ENCODE data around the gene VAC14. TPM values are rescaled to one million over a fixed set of nuclear protein-coding genes. Genes with fewer than 3 reads are reported as not detected.
A peak's percentile ranks its signal among the peaks of the same experiment; 100 is the strongest.
"Not testable (repeated sequence)": the region's sequence is repeated elsewhere in the genome, so short reads cannot be mapped to it uniquely, and the experiment has no call there.

Gene VAC14
- total RNA-seq, 4 donors from 2014 or later = 44.0 to 106 (median 64.5) TPM

DNA sequence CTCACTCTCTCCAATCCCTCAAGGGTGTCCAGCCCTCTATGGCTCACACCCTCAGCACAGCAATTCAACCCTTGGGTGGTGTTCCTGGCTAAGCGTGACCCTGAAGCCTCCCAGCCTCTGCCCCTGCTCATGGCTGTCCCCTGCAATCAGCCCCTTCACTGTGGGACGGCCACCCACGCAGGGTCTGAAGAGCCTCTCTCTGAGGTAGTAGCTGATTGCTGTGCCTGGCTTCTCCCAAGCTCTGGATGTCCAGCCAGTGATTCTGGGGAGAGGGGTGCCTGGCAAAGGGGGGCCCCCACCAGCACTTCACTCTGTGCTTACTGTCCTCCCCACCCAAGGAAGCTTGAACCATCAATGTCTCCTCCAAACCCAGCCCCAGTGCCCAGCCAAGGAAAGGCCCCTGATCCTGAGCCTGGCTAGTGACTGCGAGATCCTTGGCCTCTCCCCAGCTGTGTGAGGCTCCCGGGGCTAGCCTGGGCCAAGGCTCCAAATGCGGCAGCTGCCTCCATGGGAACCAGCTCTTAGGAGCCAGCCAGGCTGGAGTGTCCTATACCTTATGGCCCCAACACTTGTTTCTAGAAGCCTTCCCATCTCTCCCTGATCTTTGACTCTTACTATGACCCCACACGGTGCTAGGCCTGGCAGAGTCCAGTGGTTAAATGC lies 125.0 kb downstream of the VAC14 start:
- Histone ChIP-seq H3K4me3 (no peak overlapping the region), H3K27me3 (no peaks in the 10 kb centered on the region), H3K27ac (no peak overlapping the region), H3K36me3 (peaks cover 0 to 57% (median 0%) of the 10 kb centered on the region in 3 donors), H3K9me3 (no peaks in the 10 kb centered on the region), H3K4me1 (peaks cover 0 to 9% (median 0%) of the 10 kb centered on the region in 4 donors)
- TF ChIP-seq POLR2A (IDR thresholded peaks at IDR 0.05) = no peak
- TF ChIP-seq, protein P1, sequence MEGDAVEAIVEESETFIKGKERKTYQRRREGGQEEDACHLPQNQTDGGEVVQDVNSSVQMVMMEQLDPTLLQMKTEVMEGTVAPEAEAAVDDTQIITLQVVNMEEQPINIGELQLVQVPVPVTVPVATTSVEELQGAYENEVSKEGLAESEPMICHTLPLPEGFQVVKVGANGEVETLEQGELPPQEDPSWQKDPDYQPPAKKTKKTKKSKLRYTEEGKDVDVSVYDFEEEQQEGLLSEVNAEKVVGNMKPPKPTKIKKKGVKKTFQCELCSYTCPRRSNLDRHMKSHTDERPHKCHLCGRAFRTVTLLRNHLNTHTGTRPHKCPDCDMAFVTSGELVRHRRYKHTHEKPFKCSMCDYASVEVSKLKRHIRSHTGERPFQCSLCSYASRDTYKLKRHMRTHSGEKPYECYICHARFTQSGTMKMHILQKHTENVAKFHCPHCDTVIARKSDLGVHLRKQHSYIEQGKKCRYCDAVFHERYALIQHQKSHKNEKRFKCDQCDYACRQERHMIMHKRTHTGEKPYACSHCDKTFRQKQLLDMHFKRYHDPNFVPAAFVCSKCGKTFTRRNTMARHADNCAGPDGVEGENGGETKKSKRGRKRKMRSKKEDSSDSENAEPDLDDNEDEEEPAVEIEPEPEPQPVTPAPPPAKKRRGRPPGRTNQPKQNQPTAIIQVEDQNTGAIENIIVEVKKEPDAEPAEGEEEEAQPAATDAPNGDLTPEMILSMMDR (IDR thresholded peaks at IDR 0.05) = no peak
- no peak for DNase-seq

DNA sequence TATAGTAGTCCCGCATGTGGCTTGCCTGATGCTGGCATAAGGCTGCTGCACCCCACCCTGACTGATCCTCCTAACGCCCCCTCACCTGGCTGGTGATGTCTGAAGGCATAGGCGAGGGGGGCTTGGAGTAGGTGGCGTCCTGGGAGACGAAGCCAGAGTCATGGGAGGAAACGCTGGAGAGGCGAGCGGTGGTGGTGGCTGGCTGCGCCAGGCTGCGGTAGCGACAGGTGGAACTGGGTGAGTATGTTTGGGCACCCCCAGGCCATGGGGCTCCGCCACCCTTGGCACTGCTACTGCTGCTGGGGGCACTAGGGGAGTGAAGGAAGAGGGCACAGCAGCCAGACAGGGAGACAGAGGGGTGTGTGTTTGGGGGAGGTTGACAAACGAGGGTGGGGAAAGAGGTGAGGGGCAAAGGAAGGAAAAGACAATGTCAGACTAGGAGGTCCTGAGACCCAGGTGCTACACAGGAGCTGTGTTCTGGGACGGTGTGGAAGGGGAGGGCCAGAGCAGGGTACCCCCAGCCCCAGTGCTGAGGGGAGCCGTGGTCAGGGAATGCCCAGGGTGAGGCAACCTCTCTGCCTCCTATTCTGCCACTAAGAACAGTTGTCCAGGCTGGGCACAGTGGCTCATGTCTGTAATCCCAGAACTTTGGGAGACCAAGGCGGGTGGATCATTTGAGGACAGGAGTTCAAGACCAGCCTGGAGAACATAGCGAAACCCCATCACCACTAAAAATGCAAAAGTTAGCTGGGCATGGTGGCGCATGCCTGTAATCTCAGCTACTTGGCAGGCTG lies 126.5 kb downstream of the VAC14 start:
- Histone ChIP-seq H3K4me1 (no peaks in the 10 kb centered on the region), H3K36me3 (peaks cover 0 to 65% (median 0%) of the 10 kb centered on the region in 3 donors), H3K27ac (no peak overlapping the region), H3K4me3 (no peak overlapping the region), H3K27me3 (no peaks in the 10 kb centered on the region), H3K9me3 (no peaks in the 10 kb centered on the region)
- DNase-seq = no peak
- no peak for TF ChIP-seq POLR2A (IDR thresholded peaks at IDR 0.05)
- TF ChIP-seq, protein P1 (IDR thresholded peaks at IDR 0.05) = no peak

DNA sequence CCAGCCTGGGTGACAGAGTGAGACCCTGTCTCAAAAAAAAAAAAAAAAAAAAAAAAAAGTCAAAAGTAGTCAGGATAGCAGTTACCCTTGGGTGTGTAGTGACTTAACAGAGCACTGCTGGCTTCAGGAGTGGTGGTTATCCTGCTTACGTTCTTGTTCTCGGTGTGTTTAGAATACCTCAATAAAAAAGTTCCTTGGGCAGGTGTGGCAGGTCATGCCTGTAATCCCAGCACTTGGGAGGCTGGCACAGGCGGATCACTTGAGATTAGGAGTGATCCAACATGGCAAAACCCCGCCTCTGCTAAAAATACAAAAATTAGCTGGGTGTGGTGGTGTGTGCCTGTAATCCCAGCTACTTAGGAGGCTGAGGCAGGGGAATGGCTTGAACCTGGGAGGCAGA lies 130.0 kb downstream of the VAC14 start:
- DNase-seq, H3K4me1 ChIP-seq, H3K4me3 ChIP-seq, H3K27me3 ChIP-seq, H3K9me3 ChIP-seq, H3K27ac ChIP-seq: not testable (repeated sequence)
- H3K36me3 ChIP-seq = peaks cover 0 to 60% (median 0%) of the 10 kb centered on the region in 3 donors

DNA sequence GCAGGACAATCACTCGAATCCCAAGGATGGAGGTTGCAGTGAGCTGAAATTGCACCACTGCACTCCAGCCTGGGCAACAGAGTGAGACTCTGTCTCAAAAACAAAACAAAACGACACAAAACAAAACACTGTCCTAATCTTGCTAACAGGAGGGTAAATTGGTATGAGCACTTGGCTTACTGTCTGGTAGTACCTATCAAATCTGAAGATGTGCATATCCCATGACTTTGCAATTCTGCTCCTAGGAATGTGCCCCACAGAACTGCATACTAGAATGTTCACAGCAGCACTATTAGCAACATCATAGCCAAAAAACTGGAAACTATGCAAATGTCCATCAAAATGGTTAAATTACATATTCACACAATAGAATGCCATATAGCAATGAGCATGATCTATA lies 130.8 kb downstream of the VAC14 start:
- Histone ChIP-seq H3K36me3 (peaks cover 0 to 60% (median 0%) of the 10 kb centered on the region in 3 donors), H3K27me3 (no peaks in the 10 kb centered on the region), H3K4me3 (no peak overlapping the region), H3K27ac (no peak overlapping the region), H3K4me1 (no peaks in the 10 kb centered on the region), H3K9me3 (no peaks in the 10 kb centered on the region)
- TF ChIP-seq, protein P1 (IDR thresholded peaks at IDR 0.05) = no peak
- no peak for TF ChIP-seq POLR2A (IDR thresholded peaks at IDR 0.05)
- DNase-seq = no peak

DNA sequence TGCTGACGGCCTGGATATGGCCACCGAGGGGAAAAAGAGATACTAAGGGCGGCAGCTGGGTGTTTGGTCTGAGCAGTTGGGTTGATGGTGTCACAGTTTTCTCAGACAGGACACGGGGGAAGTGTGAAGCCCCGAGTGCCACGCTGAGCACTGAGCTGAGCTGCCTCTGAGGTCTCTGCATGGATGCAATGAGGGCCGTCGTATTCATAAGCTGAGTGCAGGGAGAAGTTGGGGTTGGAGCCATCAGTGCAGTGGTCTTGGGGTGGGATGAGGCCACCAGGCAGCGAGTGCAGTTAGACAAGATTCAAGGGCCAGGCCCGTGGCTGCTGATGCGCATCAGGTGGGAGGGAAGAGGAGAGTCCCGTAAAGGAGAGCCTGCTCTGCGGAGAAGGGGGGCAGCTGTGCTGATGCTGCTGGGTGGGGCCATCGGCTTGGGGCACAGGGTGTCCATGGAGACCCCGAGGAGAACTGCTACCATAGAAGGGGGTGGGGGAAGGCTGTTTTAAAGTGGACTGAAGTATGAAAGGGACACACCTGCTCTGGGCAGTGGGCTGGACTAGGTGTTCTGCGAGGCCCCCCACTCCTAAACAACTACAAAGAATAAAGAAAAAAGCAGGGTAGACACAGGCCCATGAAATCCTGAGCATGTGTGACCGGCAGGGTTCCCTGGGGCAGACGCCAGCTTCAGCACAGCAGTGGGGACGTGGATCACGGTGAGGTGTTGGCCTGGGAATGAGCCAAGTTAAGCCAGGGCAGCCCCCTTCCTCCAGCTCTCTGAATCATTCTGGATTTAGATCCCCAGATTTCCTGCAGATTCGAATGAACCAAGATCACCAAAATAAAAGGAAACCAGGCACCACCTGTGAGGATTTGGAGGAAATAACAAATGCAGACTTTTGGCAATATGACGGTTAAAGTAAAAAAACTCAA lies 134.9 kb downstream of the VAC14 start:
- TF ChIP-seq POLR2A (IDR thresholded peaks at IDR 0.05) = no peak
- TF ChIP-seq, protein P1 (IDR thresholded peaks at IDR 0.05) = no peak
- H3K36me3 ChIP-seq = peaks cover 0 to 64% (median 0%) of the 10 kb centered on the region in 3 donors
- no peak overlapping the region for H3K27ac ChIP-seq
- H3K4me3 ChIP-seq = no peak overlapping the region
- no peaks in the 10 kb centered on the region for H3K27me3 ChIP-seq
- H3K9me3 ChIP-seq = no peaks in the 10 kb centered on the region
- peaks cover 0 to 21% (median 0%) of the 10 kb centered on the region in 4 donors for H3K4me1 ChIP-seq
- peak in 1 of 3 donors; percentile 34 for DNase-seq

All from Peyer's patch (tissue), 4 donors.